HL-60 (cell line): ENCODE results near the gene SRSF5.

Experiments
- DNase-seq, 2 experiments: peaks; one replicate each; pipeline ENCODE4 v3.0.0-alpha.2; 2010 to 2020; ENCODE audit warnings: low read depth in 1 of 2, low spot score in 1 of 2
- H3K27ac ChIP-seq: fragments of 250-450 bp; sonication (Bioruptor Pico); replicated peaks from 2 replicates; pipeline ENCODE4 v1.5.1; 2020; ENCODE audit warnings: mild to moderate bottlenecking, moderate library complexity
- H3K27me3 ChIP-seq: fragments of 250-450 bp; sonication (Bioruptor Pico); 2 replicates; pipeline ENCODE4 v1.5.1; 2021; ENCODE audit warnings: mild to moderate bottlenecking, moderate library complexity; ENCODE audit not compliant: insufficient read depth, poor library complexity, severe bottlenecking
- H3K4me3 ChIP-seq: replicated peaks from 2 replicates; pipeline ENCODE4 v1.5.1; 2011; ENCODE audit warnings: mild to moderate bottlenecking, control low read depth, low read length; ENCODE audit not compliant: insufficient read depth
- CTCF ChIP-seq: IDR thresholded peaks from one replicate; pipeline ENCODE4 v1.5.1; 2011; ENCODE audit warnings: low read length, control low read depth, inconsistent platforms; ENCODE audit not compliant: insufficient read depth
- GABPA ChIP-seq: IDR thresholded peaks from 2 replicates; pipeline ENCODE4 v1.6.1; 2012; ENCODE audit warnings: low read depth
- POLR2AphosphoS5 ChIP-seq: IDR thresholded peaks from 2 replicates; pipeline ENCODE4 v1.6.1; 2012; ENCODE audit warnings: low read depth
- REST ChIP-seq: IDR thresholded peaks from 2 replicates; pipeline ENCODE4 v1.6.1; 2012; ENCODE audit warnings: low read depth; ENCODE audit not compliant: insufficient replicate concordance
- SPI1 ChIP-seq: IDR thresholded peaks from 2 replicates; pipeline ENCODE4 v1.6.1; 2012; ENCODE audit warnings: low read depth, mild to moderate bottlenecking, borderline replicate concordance

The SRSF5 gene

DNA sequence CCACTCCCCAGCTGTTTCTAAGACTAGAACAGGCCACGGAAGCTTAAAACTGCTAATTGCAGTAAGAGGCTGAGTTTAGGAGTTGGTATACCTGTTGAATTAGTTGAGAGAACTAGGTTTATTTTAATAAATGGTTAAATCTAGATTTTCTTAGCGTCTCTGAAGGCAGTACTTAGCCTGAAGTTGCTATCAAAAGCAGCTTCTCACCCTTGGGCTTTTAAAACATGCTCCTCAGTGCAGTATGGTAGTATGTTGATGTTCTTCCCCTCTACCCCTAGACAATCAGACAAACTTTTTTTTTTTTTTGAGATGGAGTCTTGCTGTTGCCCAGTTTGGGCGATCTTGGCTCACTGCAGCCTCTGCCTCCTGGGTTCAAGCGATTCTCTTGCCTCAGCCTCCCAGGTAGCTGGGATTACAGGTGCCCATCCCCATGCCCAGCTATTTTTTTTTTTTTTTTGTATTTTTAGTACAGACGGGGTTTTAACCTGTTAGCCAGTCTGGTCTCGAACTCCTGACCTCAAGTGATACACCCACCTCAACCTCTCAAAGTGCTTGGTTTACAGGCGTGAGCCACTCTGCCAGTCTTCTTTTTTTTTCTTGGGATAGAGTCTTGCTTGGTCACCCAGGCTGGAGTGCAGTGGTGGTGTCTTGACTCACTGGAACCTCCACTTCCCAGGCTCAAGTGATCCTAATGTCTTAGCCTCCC is 6.8 kb downstream of the SRSF5 start:
- no peak for TF ChIP-seq GABPA
- no peak for TF ChIP-seq SPI1
- no peak for TF ChIP-seq CTCF
- no peak for TF ChIP-seq REST
- no peak for TF ChIP-seq POLR2AphosphoS5
- H3K27ac ChIP-seq: no peak overlapping the region
- no peak for DNase-seq
- no peaks in the 10 kb centered on the region for H3K27me3 ChIP-seq
- H3K4me3 ChIP-seq: no peak overlapping the region

- H3K4me3 ChIP-seq: no peak overlapping the region
- H3K27ac ChIP-seq: no peak overlapping the region
- DNase-seq: no peak
- no peaks in the 10 kb centered on the region for H3K27me3 ChIP-seq
- TF ChIP-seq REST: no peak
- TF ChIP-seq CTCF: no peak
- TF ChIP-seq SPI1: no peak
- TF ChIP-seq POLR2AphosphoS5: no peak
- no peak for TF ChIP-seq GABPA
These were observed 8.1 kb downstream of the SRSF5 start for GRCh38 chr14:69775012-69775411.

GRCh38 chr14:69776875-69777453 is 10.0 kb downstream of the SRSF5 start:
- H3K27ac ChIP-seq: no peak overlapping the region
- no peak overlapping the region for H3K4me3 ChIP-seq
- no peaks in the 10 kb centered on the region for H3K27me3 ChIP-seq
- DNase-seq: no peak
- TF ChIP-seq POLR2AphosphoS5 (no peak), CTCF (no peak)

DNA sequence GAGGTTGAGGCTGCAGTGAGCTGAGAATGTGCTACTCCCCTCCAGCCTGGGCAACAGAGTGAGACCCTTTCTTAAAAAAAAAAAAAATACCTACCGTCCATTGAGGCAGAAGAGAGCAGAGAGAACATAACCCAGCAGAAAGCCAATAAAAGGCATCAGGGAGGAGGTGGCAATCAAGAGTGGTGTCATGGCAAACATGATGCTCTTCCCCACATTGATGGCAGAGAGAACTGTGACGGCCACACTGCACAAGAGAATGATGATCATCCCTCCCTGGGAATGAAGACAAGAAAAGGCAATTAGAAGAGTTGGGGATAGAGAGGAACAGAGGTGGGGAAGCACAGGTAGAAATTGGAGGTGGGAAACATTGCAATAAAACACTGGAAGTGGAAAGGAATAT is 12.1 kb downstream of the SRSF5 start:
- Histone ChIP-seq H3K27me3 (no peaks in the 10 kb centered on the region), H3K27ac (no peak overlapping the region), H3K4me3 (no peak overlapping the region)
- no peak for DNase-seq
- TF ChIP-seq POLR2AphosphoS5: no peak
- TF ChIP-seq CTCF: no peak
- no peak for TF ChIP-seq SPI1
- no peak for TF ChIP-seq GABPA
- TF ChIP-seq REST: no peak
